HG03460 (cell line): ENCODE measurements around the gene RGS13.
"Not testable (repeated sequence)": the region's sequence is repeated elsewhere in the genome, so short reads cannot be mapped to it uniquely, and the experiment has no call there.

ENCODE experiments used
- ATAC-seq: cut with Tn5 transposase; IDR thresholded peaks from one replicate; pipeline ENCODE4 v1.9.1; 2021; ENCODE audit not compliant: unreplicated experiment

Gene RGS13

DNA sequence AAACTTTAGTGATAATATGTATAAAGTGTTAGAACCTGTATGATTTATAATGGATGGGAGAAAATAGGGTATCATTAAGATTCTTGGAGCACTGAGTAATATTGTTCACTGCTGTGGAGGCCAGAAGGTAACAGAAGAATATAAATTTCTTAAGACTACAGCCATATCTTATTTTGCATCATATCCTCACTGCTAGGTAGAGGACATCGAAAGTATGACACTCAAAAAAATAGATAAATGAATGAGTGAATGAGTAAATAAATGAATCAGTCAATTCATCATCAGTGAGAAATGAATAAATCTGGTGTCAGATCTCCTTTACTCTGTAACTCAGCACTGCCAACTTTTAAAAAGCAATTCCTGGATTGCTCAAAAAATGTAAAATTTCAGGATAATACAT, 33.2 kb downstream of the RGS13 start:
- no peak for ATAC-seq

GRCh38 chr1:192675716-192676115, 39.8 kb downstream of the RGS13 start:
- ATAC-seq: no peak

DNA sequence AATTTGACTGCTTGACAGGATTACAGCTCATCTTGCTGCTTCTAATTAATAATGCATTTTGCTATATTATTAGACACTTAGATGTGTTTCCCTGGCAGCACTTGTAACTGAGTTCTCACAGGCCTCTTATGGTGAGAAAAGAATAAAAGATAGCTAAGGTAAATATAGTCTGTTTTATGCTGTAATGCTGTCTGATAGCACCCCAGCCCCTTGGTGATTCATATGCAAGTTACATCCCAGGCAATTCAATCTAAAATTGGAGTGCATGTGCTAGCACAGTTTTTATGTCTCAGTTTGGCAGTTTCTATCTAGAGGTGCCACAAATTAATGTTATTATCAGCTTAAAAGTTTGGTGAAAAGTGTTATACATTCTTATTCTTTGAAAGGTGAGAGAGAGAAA, 42.2 kb downstream of the RGS13 start:
- no peak for ATAC-seq

DNA sequence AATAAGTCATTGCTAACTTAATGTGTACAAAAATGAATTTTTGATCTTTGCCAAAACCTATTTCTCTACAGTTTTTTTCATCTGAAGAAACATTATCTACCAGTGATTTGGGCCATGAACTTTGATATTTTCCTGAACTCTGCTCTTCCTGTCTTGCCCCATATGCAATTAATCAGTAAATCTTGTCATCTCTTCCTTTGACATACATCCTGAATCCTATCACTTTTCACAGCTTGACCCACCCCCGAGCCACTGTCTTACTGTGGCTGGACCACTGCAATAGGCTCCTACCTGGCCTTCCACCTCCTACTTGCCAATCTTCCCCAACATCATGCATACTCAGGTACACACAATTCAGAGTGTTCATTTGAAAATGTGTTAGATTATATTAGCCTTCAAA, 46.4 kb downstream of the RGS13 start:
- no peak for ATAC-seq

DNA sequence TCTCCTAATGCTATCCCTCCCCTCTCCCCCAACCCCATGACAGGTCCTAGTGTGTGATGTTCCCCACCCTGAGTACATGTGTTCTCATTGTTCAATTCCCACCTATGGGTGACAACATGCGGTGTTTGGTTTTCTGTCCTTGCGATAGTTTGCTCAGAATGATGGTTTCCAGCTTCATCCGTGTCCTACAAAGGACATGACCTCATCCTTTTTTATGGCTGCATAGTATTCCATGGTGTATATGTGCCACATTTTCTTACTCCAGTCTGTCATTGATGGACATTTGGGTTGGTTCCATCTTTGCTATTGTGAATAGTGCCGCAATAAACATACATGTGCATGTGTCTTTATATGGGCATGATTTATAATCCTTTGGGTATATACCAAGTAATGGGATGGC, 47.1 kb downstream of the RGS13 start:
- not testable (repeated sequence) for ATAC-seq

DNA sequence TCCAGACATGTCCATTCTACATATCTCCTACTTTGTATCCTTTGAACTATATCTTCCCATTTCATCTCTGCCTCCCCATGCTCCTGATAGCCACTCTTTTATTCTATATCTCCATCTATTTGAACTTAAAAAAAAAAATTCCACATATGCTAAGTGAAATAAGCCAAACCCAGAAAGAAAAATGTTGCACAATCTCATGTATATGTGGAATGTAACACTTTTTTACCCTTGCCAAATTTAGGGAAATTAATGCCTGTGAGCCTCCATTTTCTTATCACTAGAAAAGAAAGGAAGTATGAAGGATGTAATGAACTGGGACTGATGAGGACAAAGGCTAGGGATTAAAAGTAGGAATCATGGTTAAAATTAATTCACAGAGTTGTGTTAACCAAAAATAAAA, 53.5 kb downstream of the RGS13 start:
- no peak for ATAC-seq

- ATAC-seq: no peak
Measured at GRCh38 chr1:192691041-192691440, 55.1 kb downstream of the RGS13 start.

DNA sequence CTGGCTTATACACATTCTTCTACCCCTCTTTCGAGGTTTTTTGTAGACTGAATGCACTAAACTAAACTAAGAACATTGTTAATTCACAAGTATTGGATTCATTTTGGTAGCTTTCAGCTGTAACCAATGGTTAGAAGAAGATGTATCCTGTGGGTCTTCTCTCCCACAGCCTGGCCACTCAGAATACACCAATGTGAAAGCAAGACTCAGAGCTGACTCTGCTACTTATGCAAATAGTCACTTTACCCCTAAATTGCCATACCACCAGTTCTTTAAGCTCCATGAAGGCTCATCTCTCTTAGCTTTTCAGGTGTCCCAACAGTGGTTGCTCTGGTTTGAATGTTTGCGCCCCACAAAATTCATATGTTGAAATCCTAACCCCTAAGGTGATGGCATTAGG, 60.1 kb downstream of the RGS13 start:
- no peak for ATAC-seq

DNA sequence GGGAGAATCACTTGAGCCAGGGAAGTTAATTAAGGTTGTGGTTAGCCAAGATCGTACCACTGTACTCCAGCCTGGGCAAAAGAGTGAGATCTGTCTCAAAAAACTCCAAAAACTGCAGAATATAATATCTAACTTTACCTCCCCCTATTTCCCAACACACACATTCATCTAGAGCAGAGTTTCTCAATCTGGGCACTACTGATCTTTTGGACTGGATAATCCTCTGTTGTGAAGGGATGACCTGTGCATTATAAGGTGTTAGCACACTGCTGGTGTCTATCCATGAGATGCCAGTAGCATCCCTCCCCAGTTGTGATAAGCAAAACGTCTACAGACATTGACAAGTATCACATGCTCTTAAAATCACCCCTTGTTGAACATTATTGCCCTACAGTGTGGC, 61.8 kb downstream of the RGS13 start:
- no peak for ATAC-seq

GRCh38 chr1:192698731-192699130, 62.8 kb downstream of the RGS13 start:
- no peak for ATAC-seq

GRCh38 chr1:192700834-192701271, 64.9 kb downstream of the RGS13 start:
- ATAC-seq: no peak

- ATAC-seq: no peak
Measured at GRCh38 chr1:192702212-192702902, 66.4 kb downstream of the RGS13 start.

DNA sequence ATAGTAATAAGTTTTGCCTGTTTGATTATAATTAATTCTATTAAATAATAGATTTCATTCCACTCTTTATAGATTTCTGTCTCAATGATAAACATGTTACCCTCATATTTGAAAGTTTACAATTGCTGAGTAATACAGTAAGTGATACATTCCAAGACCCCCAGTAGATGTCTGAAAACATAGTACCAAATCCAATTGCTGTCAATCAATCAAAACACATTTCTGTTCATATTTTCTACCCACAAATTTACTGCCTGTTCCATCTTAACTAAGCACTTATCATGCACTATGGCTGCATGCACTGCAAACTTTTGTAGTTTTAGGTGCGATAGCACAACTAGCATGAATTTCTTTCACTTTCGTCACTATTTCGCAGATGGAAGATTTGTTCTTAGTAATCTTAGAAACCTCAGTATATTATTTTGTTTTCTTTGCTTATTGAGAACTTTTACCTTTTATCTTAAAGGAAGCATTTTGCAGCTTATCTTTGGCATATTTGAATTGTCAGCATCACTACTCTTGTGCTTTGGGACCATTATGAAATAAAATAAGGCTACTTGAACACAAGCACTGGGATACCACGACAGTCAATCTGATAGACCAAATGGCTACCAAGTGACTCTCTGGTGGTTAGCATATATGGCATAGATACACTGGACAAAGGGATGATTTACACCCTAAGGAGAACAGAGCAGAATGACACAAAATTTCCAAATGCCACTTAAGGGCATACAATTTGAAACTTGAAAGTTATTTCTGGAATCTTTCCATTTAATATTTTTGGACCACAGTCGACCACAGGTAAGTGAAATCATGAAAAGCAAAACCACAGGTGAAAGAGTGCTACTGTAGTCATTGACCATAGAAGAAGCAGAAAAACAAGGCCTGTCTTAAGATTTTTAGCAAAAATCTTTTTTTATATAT, 67.6 kb downstream of the RGS13 start:
- ATAC-seq: peak; percentile 62

DNA sequence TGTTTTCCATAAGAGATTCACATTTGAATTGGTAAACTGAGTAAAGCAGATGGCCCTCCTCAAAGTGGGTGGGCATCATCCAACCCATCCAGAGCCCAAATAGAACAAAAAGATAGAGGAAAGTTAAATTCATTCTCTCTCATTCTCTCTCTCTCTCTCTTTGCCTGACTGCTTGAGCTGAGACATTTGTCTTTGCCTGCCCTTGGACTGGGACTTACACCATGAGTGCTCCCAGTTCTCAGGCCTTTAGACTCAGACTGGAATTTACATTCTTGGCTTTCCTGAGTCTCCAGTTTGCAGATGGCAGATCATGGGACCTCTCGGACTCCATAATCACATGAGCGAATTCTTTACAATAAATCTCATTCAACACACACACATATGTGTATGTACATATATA, 69.6 kb downstream of the RGS13 start:
- no peak for ATAC-seq

GRCh38 chr1:192706936-192707335, 71.0 kb downstream of the RGS13 start:
- no peak for ATAC-seq

DNA sequence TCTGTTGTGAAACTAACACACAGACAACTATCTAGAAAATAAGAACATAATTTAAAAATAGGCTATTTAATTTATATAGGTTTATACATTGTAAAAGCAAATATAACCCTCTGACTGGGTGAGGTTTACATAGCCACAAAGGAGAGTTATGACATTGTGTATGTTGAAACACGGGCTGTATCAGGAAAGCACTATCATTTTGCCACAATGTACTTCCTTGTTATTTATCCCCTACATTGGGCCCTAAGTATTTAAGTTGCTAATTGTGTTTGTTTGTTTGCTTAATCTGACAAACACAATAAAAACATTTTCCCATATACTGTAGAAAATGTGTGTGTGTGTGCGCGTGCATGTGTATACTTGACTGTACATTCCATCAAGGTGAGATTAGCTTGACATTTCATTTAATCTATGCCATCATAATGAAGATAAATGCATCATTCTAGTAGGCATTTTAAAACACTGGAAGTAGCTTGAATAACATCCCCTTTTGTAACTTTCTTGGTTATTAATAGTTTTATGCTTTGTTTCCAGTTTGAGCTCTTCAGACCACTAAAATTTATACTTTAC, 72.1 kb downstream of the RGS13 start:
- no peak for ATAC-seq

- no peak for ATAC-seq
Measured at GRCh38 chr1:192709544-192709943, 73.6 kb downstream of the RGS13 start.
